ENCODE results near the gene RASL11B. TPM values are rescaled to one million over a fixed set of nuclear protein-coding genes. Genes with fewer than 3 reads are reported as not detected.
A peak's percentile ranks its signal among the peaks of the same experiment; 100 is the strongest.

Gene RASL11B
- total RNA-seq, 6 experiments from 2014 or later = 0.12 to 0.16 (median 0.14) TPM; not detected in 1

GRCh38 chr4:52836120-52836519, 26.0 kb upstream of the RASL11B start:
- peaks cover 8% of the 10 kb centered on the region for H3K27me3 Mint-ChIP-seq (ENCODE audit: insufficient read depth)

GRCh38 chr4:52836678-52837077, 25.4 kb upstream of the RASL11B start:
- H3K36me3 Mint-ChIP-seq (ENCODE audit: low read depth) = no peaks in the 10 kb centered on the region
- TF ChIP-seq, protein P1, sequence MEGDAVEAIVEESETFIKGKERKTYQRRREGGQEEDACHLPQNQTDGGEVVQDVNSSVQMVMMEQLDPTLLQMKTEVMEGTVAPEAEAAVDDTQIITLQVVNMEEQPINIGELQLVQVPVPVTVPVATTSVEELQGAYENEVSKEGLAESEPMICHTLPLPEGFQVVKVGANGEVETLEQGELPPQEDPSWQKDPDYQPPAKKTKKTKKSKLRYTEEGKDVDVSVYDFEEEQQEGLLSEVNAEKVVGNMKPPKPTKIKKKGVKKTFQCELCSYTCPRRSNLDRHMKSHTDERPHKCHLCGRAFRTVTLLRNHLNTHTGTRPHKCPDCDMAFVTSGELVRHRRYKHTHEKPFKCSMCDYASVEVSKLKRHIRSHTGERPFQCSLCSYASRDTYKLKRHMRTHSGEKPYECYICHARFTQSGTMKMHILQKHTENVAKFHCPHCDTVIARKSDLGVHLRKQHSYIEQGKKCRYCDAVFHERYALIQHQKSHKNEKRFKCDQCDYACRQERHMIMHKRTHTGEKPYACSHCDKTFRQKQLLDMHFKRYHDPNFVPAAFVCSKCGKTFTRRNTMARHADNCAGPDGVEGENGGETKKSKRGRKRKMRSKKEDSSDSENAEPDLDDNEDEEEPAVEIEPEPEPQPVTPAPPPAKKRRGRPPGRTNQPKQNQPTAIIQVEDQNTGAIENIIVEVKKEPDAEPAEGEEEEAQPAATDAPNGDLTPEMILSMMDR (IDR thresholded peaks at IDR 0.05) = no peak
- no peak overlapping the region for H3K27ac Mint-ChIP-seq
- DNase-seq = no peak
- peaks cover 7% of the 10 kb centered on the region for H3K27me3 Mint-ChIP-seq (ENCODE audit: insufficient read depth)
- H3K4me1 Mint-ChIP-seq (ENCODE audit: low read depth) = peaks cover 46% of the 10 kb centered on the region
- no peak overlapping the region for H3K4me3 Mint-ChIP-seq
- H3K9me3 Mint-ChIP-seq = no peaks in the 10 kb centered on the region

More at GRCh38 chr4:52836120-52836519, 26.0 kb upstream of the RASL11B start:
- Mint-ChIP-seq H3K9me3 (no peaks in the 10 kb centered on the region), H3K4me1 (ENCODE audit: low read depth) (peaks cover 46% of the 10 kb centered on the region), H3K27ac (no peak overlapping the region), H3K4me3 (no peak overlapping the region), H3K36me3 (ENCODE audit: low read depth) (no peaks in the 10 kb centered on the region)
- no peak for DNase-seq
- TF ChIP-seq, protein P1 (IDR thresholded peaks at IDR 0.05) = no peak

DNA sequence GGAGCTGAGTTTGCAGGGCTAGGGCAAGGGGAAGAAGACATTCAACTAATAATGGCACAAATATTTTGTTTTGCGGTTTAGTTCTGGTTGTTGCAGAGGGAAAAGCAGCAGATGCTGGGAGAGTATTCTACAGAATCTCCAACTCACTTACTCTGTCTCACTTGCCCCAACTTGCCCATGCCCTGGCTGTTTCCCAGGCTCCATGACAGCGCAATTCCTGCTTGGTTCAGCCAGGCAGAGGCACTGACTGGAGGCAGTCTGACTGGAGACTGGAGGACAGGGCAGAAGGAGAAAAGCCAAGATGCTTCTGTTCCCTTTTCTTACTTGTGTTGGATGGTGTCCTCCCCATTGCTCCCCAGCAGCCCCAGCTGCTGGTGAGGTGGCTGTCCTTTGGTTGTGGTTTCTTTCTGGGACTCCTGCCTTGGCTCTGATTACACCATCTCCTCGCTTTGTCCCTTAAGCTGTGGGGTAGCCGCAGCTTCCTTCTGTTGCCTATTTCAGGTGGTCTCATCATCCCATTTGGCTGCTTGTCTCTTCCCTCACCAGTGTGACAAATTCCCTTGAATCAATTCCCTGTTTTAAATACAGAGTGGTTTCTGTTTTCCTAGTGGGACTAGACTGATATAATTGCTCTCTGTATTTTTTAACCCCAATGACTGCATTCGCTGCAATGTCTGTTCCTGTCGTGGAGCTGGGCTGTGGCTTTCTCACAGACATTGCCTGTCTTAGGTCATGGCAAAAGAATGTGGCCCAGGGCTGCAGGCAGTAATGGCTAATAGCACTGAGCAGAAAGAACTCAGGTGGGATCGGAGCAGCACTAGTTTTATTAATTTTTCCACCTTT, 24.2 kb upstream of the RASL11B start:
- H3K27ac Mint-ChIP-seq = peak overlapping the region; percentile 78
- peak overlapping the region; percentile 77 for H3K4me3 Mint-ChIP-seq
- DNase-seq = peak; percentile 81
- TF ChIP-seq, protein P1 (IDR thresholded peaks at IDR 0.05) = no peak
- H3K27me3 Mint-ChIP-seq (ENCODE audit: insufficient read depth) = no peaks in the 10 kb centered on the region; the same call in none of the 2 replicates
- H3K4me1 Mint-ChIP-seq (ENCODE audit: low read depth) = peaks cover 46% of the 10 kb centered on the region
- H3K36me3 Mint-ChIP-seq (ENCODE audit: low read depth) = no peaks in the 10 kb centered on the region
- H3K9me3 Mint-ChIP-seq = no peaks in the 10 kb centered on the region

DNA sequence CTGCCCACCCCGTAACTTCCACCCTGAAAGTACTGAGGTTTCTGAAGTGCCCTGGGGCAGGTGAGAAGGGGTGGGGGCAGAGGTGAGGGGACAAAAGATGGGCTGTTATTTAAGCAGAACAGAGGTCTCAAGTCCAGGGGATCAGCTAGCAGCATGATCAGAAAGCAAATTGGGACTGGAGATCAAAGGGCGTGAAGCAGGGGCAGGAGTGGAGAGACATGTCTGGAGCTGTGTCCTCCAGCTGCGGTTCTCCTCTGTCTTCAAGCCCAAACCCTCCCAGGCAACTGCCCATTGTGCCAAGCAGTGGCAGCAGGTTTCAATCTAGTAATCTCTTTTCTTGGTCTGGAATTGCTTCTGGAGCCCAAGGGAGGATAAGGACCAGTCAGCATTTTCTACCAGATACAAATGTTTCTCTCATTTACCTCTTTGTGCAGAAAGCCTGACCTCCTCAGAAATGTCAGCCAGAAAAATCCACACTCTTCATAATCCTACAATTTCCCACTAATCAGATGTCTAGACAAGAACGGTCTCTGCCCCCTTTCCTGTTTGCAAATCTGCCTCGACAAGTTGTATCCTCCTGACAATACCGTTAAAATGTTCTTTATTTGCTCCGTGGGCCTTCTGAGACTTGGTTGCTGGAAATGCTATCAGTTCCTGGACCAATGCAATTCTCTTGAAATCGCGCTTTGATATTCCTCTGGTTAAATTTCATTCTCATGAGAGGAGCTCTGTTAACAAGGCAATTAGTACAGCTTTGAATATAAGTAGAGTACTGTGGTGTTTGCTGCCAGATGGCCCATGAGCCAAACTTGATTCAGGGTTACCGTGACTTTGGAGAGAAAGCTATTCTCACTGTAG, 23.2 kb upstream of the RASL11B start:
- Mint-ChIP-seq H3K4me1 (ENCODE audit: low read depth) (peaks cover 44% of the 10 kb centered on the region), H3K27me3 (ENCODE audit: insufficient read depth) (no peaks in the 10 kb centered on the region; the same call in 1 of the 2 replicates)
- TF ChIP-seq, protein P1 (IDR thresholded peaks at IDR 0.05) = no peak

GRCh38 chr4:52840531-52841370, 21.4 kb upstream of the RASL11B start:
- Mint-ChIP-seq H3K9me3 (no peaks in the 10 kb centered on the region), H3K27me3 (ENCODE audit: insufficient read depth) (no peaks in the 10 kb centered on the region; the same call in 1 of the 2 replicates), H3K4me1 (ENCODE audit: low read depth) (peaks cover 33% of the 10 kb centered on the region), H3K4me3 (no peak overlapping the region), H3K27ac (no peak overlapping the region), H3K36me3 (ENCODE audit: low read depth) (no peaks in the 10 kb centered on the region)
- no peak for DNase-seq
- TF ChIP-seq, protein P1 (IDR thresholded peaks at IDR 0.05) = no peak

More for the DNA sequence above, 23.2 kb upstream of the RASL11B start:
- no peak for DNase-seq
- H3K4me3 Mint-ChIP-seq = no peak overlapping the region
- no peaks in the 10 kb centered on the region for H3K36me3 Mint-ChIP-seq (ENCODE audit: low read depth)
- H3K27ac Mint-ChIP-seq = no peak overlapping the region; the same call in 1 of the 2 replicates
- H3K9me3 Mint-ChIP-seq = no peaks in the 10 kb centered on the region

Data from HFFc6 (cell line).